GM10266 (cell line): Measurements from ENCODE around the gene MAP3K10.

Experiments
- DNase-seq: peaks from one replicate; pipeline ENCODE4 v3.0.0; 2012; ENCODE audit errors: extremely low spot score
- CTCF ChIP-seq: IDR thresholded peaks from 2 replicates; pipeline ENCODE4 v1.5.1; 2012; ENCODE audit warnings: mild to moderate bottlenecking, low read depth; ENCODE audit not compliant: control insufficient read depth, insufficient read depth; ENCODE audit errors: missing control alignments

The MAP3K10 gene

GRCh38 chr19:40243181-40243580, 52.0 kb downstream of the MAP3K10 start:
- no peak for TF ChIP-seq CTCF
- DNase-seq = no peak

- no peak for TF ChIP-seq CTCF
- DNase-seq = no peak
Measured at GRCh38 chr19:40244579-40245317, 53.5 kb downstream of the MAP3K10 start.

GRCh38 chr19:40245506-40246128, 54.4 kb downstream of the MAP3K10 start:
- DNase-seq = no peak
- TF ChIP-seq CTCF = no peak

- TF ChIP-seq CTCF = no peak
- DNase-seq = no peak
Measured at GRCh38 chr19:40246292-40247073, 55.3 kb downstream of the MAP3K10 start.

GRCh38 chr19:40247178-40247577, 56.0 kb downstream of the MAP3K10 start:
- TF ChIP-seq CTCF = no peak
- no peak for DNase-seq

GRCh38 chr19:40247735-40248262, 56.6 kb downstream of the MAP3K10 start:
- TF ChIP-seq CTCF = no peak
- no peak for DNase-seq
